Measurements from ENCODE around the gene VAT1.
A peak's percentile ranks its signal among the peaks of the same experiment; 100 is the strongest.
"Not testable (repeated sequence)": the region's sequence is repeated elsewhere in the genome, so short reads cannot be mapped to it uniquely, and the experiment has no call there.

Gene VAT1

DNA sequence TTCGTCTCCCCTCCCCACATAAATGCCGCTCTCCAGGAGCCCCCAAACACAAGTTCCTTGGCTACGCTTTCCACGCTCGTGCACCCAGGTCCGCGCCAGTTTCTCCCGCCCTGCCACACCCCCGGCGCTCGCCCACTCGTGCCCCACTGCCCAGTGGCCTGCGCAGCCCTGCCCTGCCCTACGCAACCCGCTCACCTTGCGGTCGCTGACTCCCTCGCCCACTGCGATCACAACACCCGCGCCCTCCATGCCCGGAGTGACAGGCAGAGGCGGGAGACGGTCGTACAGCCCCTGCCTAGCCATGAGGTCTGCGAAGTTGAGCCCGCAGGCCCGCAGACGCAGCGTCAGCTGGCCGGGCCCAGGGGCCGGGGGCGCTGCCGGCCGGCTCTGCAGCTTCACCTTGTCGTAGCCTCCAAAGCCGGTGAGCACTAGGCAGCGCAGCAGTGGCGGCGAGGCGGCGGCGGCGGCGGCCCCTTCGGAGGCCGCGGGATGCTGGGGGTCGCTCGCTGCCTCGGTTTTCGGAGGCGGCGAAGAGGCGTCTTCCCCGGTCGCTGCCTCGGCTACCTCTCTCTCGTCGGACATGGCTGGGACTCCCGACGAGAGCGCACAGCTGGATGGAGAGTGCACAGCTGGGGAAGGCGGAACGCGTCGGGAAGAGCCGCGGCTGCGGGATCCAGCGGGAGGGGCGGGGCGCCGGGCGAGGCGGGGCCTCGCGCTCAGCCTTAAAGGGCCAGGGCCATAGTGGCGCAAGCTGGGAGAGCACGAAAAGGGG, at the start of gene VAT1:
TSS of gene VAT1 (minus strand) at position 645 of the 772 bp plus-strand sequence. CDS start at position 582, 63 bp downstream.
- peak in 49 of 51 donors; percentile 16 to 79 (median 56) for DNase-seq

DNA sequence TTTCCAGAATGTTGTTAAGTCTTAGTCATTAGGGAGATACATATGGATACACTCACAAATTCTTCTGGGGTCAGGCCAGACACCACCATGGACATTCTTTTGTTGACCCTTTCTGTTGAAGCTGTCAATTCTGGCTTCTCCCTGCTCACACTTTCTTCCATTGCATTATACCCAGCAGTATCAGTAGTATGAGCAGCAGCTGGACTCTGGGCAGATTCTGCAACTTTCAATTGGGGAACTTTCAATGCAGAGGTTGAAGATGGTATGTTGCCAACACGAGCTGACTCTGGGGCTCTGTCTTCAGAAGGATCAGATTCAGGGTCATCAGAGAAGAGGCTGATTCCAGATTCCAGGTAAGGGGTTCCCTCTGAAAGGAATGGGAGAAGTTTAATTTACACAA, 48.7 kb upstream of the VAT1 start:
- no peak for DNase-seq

DNA sequence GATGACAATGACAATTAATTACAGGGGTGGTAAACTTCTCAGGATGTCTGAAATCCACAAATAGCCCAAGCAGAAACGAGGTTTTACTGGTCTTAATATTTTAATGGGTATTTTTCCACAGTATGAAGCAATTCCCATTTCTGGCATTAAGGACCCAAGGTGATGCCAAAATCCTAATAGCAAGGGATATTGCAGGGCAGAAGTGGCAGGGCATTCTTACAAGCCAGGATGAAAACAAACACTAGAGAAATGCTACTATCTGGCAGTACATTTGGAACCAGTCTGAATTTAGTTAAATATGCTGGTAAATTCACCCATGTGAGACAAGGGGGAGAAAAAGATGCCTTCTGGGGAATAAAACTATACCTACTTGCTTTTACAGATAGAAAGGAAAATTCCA, 48.1 kb upstream of the VAT1 start:
- DNase-seq, result no peak

DNA sequence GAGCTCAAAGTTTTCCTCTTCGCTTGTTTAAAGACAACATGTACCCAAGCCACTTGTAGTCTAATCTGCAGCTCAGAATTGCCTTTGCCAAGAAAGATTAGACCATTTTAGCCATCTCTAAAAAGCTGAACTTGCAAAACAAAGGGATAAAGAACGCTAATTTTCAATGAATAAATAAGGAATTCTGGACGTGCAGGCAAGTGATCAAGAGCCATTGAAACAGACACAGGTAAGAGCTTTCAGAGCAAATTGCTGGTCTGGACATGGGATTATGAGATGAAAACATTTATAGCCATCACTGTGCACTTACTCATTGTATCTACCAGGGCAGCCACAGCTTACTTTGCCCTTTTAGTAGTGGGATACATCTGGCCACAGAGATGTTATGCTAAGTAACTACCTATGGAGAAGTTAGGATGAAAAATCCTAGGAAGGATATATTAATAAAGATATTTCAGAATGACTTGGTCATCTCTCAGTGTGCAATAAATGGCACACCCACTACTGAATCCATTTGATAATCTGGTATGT, 47.2 kb upstream of the VAT1 start:
- no peak for DNase-seq

DNA sequence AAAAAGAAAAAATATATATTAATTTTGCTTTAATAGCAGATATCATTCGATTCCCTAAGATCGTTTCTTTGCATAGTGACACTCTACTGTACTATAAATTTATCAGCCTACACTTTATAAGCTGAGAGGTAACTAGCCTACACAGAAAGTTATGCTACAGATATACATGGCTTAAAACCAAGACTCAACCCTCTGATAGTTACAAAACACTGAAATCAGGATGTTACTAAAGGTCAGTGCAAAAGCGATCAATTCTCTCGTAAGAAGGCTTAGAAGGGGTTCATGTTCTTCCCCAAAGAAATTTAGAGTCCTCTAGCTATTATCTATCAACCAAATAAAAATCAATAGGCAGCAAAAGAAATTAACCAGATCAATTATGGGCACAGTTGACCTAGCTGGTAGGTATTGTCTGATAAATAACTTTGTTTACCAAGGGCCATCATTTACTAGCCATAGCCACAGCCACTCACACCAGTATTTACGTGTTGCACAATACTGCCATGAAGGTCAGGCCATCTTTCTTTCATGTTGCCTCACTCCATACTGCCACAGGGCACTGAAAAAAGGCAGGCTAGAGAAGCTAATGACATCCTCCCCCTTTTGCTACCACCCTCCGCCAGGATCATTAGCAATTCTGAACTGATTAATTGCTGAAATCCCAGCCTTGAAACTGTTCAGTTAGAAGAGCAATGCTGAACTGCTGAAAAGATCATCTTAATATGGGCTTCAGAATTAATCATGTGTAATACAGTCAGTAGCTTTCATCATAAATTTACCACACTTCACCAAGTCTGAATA, 46.6 kb upstream of the VAT1 start:
- no peak for DNase-seq

DNA sequence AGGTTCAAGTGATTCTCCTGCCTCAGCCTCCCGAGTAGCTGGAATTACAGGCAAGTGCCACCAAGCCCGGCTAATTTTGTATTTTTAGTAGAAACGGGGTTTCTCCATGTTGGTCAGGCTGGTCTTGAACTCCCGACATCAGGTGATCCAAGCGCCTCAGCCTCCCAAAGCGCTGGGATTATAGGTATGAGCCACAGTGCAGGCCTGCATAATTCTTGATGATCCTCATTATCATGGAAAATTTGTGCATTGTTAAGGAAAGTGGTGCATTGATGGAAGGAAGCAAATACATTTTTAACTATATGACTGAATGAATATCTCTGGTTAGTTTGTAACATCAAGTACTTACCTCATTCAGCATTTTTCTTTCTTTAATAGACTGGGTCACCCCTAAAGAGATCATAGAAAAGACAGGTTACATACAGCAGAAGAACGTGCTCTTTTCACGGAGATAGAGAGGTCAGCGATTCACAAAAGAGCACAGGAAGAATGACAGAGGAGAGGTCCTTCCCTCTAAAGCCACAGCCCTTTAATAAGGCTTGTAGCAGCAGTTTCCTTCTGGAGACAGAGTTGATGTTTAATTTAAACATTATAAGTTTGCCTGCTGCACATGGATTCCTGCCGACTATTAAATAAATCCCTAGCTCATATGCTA, 40.9 kb upstream of the VAT1 start:
- DNase-seq, result no peak

DNA sequence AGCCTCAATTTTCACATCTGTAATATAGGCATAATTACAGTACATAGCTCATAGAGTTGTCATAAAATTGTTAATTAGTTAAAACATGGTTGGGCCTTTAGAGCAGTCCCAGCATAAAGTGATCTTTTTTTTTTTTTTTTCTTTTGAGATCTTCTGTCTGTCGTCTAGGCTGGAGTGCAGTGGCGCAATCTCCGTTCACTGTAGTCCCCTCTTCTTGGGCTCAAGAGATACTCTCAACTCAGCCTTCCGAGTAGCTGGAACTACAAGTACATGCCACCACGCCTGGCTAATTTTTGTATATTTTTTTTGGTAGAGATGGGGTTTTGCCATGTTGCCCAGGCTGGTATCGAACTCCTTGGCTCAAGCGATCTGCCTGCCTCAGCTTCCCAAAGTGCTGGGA, 33.9 kb upstream of the VAT1 start:
- DNase-seq, result no peak

DNA sequence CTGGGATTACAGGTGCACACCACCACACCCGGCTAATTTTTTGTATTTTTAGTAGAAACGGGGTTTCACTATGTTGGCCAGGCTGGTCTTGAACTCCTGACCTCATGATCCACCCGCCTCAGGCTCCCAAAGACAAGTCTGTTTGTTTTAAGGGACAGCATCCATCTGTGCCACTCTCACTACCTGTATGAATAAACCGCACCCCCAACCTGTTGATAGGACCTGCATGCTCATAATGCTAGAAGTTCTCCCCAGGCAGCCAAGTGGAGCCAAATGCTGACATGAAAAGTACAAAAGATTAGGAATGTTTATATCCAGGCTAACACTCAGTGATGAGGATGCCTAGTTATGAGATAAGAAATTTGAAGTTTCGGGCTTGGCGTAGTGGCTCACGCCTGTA, 30.8 kb upstream of the VAT1 start:
- not testable (repeated sequence) for DNase-seq

DNA sequence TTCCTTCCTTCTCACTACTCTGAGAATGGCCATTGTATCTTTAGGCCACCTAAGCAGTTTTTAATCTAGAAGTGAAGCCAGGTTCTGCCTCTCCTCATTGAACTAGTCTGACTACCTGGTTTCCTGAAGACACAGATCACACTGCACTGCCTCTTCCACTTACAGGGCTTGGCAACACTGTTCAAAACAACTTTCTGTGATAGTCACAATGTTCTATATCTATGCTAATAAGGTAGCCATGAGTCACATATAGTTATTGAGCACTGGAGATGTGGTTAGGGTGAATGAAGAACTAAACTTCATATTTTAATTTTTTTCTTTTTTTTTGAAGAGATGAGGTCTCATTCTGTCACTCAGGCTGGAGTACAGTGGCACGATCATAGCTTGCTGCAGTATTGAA, 29.8 kb upstream of the VAT1 start:
- no peak for DNase-seq

DNA sequence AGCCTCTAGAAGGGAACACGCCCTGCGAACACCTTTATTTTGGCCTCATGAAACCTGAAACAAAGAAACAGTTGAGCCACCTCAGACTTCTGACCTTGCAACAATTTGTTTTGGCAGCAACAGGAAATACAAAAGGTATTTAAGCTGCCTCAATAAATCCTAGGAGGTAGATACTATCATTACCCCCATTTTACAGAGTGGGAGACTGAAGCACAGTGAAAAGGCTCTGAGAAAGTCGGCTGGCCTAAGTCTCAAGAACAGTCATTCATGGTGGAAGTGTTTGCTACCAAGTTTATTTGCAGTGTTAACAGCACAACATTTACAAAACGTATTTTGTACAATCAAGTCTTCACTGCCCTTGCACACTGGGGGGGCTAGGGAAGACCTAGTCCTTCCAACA, 21.8 kb upstream of the VAT1 start:
- no peak for DNase-seq

DNA sequence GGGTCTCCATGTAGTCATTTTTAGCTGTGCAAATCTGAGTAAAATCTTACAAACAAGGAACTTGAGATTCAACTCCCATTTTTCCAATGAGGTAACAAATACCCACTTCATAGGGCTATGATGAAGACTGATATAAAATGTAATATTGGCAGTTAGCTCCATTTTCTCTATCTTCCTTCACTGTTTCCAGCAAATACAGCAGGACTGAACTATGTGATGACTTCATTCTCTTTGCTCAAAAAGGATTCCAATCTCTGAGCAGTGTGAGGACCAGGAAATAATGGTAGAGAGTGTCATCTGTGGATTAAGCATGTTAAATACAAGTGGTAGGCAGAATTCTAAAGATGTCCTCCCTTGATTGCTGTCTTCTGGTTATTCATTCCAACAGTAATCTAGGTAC, 21.1 kb upstream of the VAT1 start:
- no peak for DNase-seq

DNA sequence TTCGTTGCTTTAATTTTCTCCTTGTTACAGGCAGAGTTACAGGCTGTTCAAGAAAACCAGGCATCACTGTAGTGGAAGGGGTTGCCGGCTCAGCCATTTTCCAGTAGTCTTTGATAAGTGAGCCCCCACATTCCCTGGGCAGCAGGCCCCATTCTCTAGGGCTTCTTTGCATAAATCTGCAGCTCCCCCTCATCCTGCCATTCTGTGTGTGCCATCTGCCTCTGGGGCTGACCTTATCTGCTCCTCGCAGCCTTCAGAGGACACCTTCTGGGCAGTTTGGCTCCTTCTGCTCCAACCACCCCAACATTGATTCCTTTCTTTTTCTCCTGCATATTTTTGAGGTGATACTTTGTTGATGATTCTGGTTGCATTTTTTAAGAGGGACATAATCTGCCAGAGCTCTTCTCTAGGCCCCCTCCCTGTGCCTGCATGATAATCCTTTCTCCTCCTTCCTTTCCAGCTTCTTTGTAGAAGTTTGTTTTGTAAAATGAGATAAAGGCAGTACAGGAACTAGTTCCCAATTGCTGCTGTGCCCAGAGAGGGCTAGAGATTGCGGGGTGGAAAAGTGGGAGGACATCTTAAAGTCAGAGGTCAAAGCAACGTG, 19.9 kb upstream of the VAT1 start:
- DNase-seq, result no peak

DNA sequence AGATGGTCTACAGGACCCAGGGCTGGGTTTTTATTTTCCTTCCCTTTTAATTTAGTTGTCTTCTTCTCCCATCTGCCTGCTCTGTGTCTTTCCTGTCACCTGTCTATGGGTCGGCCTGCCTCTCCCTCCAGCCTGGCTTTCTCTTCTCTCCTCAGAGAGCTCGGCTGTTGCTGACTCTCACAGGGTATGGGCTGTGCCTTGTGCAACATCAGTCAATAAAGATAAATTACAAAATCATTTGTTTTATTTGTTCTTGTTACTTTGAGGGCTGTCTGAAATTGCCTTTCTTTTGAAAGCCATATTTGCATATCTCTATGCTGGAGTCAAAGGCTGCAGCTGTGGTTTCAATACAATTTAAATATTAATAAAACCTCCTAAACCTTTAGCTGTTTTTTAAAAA, 18.5 kb upstream of the VAT1 start:
- DNase-seq, result no peak

DNA sequence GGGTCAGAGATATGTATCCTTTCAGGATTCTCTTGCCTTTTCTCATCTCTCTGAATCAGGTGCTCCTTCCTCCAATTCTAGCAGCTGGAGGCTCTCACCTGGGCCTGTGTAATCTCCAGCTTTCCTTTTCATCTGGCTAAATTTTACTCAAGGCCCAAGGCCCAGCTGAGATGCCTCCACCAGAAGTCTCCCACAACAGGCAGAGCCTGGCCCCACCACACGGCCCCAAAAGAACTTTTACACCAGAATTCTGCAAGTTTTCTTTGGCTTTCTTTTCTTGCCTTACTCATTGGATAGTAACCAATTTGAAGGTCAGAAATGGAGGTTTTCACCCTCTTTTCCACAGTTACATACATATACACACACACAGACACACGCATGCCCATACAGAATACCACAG, 17.5 kb upstream of the VAT1 start:
- no peak for DNase-seq

DNA sequence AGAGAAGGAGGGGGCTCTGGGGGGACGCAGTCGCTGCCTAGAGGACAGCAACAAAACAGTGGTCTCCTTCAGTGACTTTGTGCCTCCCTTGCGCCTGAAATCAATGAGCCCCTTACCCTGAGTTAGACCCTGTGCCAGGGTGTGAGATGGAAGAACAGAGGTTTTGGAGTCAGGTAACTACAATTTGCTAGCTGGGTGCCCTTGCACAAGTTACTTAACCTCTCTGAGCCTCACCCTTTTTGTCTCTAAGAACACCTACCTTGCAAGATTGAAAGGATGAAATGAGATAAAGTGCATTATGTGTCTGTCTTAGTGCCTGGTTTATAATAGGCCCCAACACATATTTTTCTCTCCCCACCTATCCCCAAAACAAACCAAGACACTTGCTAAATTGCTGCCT, 12.7 kb upstream of the VAT1 start:
- no peak for DNase-seq

DNA sequence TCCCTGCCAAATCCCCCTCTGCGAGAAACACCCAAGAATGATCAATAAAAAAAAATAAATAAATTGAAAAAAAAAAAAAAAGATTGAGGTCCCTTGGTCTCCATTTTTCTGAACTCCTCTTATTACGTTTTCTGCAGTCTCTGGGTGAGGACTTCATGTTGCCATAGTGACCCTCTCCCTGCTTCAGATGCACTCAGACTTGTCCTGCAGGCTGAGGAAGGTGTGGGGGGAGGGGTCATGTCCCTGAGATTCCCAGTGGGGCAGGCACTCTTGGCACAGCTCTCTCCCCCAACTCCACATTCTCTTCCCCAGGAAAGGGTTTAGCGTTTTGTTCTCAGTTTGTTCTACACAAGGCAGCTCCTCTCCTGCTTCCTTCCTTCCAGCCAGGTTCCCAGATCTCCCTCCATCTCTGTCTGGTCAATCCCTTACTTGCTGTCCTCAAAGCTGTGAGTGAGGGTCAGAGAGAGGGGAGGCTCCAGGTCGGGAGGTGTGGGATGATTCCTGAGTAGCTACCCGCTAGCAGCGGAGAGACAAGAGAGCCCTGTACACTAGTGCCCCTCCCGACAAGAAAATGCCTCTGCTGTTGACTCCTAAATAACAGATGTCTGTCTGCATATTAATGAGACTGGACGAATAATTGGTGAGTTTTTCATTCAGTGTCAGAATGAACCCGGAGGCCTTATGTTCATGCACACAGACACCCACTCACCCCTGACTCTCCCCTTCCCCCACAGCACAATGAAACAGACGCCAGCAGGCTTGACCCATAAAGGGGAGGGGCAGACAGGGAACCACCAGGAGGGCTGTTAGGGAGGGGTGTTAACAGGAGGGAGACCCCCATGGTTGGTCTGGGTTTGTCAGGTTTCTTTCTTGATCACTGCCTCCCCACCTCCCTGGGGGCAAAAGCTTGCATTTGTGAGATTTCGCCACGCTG, 12.0 kb upstream of the VAT1 start:
- DNase-seq, result peak in 18 of 51 donors; percentile 8 to 60 (median 28)

DNA sequence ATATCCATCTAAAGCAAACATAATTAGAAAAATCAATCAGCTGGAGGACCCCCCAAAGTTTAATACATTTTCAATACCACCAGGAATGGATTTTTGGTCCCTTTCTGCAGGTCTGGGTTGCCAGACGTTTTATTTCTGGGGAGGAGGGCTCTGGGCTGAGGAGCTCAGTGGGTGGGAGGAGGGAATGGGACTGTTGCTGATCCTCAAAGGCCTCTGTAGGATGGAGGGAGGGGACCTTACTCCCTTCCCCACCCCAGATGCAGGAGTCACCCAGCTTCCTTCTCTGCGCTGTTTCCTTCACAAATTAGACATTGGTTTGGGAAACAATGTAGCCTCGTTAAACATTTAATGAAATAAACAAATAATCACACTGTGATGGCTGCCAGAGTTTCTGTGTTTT, 9.5 kb upstream of the VAT1 start:
- no peak for DNase-seq

DNA sequence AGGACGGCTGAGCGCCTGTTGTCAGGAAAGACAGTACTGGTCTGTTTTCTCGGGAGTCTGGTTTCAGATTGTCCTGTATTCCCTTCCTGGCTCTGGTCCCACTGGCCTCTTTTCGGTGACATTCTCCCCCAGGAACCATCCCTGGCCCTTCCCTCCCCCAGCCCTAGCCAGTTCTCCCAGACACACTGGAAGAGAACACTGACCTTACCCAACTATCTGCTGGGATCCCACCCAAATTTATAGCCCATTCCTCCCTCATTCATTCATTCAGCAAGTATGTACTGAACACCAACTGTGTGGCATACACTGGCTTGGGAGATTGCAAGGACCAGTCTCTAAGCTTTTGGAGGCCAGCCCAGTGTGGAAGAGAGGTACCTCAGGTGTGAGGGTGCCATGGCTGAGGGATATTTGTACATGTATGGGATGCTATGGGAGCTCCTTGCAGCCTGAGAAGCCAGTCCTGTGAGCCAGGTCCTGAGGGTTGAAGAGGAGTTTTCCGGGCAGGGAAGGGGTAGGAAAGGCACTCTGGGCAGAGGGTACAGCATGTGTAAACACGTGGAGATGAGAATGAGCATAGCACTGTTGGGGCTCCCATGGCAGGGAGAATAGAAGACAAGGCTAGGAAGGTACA, 8.1 kb upstream of the VAT1 start:
- peak in 26 of 51 donors; percentile 8 to 64 (median 31) for DNase-seq

DNA sequence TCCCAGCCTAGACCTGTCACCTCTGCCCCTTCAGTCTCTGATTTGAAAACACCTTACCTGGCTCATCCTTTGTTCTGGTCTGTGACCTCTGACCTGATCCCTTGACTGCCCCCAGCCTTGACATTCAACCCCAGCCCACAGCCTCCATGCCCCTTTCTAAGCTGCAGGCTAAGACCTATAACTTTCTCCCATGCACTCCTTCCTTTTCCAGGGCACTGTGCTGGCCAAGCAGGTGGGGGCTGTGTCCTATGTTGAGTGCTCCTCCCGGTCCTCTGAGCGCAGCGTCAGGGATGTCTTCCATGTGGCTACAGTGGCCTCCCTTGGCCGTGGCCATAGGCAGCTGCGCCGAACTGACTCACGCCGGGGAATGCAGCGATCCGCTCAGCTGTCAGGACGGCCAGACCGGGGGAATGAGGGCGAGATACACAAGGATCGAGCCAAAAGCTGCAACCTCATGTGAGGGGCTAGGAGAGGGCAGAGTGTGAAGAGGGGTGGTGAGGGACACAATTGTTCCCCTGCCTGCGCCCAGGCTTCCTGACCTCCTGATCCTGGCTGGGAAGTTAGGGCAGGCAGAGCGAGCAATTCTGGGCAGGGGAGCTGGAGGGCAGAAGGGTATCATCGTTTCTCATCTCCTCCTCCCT, 6.2 kb upstream of the VAT1 start:
- DNase-seq, result no peak
